ENCODE results near the gene CYCS.

CYCS gene

DNA sequence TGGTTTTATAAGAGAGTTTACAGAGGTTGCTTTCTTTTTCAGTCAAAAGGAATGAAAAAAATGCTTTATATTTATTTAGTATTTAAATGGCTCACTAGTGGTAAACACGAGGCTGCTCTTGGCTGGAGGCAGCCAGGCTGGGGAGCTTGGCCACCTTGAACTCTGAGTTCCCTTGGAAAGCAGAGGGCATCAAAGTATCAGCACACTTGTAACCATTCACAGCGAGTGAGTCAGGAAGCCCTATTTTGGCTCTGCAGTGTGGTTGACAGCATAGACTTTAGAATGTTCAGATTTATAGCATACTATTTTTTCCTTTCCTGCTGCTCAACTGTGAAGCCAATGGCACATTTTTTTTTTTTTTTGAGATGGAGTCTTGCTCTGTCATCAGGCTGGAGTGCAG is 51.6 kb downstream of the CYCS start:
- no peak for DNase-seq
